ENCODE results near the gene FLYWCH1.

The FLYWCH1 gene

DNA sequence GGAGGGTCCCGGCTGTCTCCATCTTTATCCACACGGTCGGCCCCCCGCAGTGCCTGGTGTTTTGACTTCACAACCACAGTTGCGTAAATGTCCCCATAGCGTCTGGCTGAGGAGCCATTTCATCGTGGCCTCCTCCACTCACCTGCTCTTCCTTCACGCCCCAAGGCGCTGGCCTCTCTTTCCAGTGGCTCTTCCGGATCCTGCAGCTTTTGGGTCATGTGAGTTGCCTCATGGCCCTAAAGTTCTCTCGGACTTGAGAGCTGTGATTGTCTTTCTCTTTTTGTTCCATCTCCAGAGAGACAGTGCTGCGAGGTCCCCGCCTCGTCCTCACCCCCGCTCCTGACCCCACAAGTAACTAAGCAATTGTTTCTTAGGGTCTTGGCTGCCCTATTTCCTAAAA is 22.7 kb downstream of the FLYWCH1 start:
- Histone ChIP-seq H3K4me3 (ENCODE audit: low read length, poor library complexity, severe bottlenecking) (no peak overlapping the region), H3K9me2 (replicated peaks; ENCODE audit: low read depth, low read length) (no peaks in the 10 kb centered on the region), H3K4me2 (ENCODE audit: low read depth, low read length, poor library complexity, severe bottlenecking) (no peak overlapping the region), H2AFZ (ENCODE audit: low read length) (no peak overlapping the region), H3K27me3 (ENCODE audit: insufficient read depth, low read length, poor library complexity, severe bottlenecking) (no peaks in the 10 kb centered on the region), H3K9ac (ENCODE audit: low read depth, low read length, poor library complexity, severe bottlenecking) (no peak overlapping the region), H3F3A (ENCODE audit: low read depth) (no peaks in the 10 kb centered on the region), H3K4me1 (ENCODE audit: insufficient read depth, low read length, poor library complexity, severe bottlenecking) (no peaks in the 10 kb centered on the region), H3K36me3 (ENCODE audit: insufficient read depth, low read length) (no peaks in the 10 kb centered on the region), H4K20me1 (ENCODE audit: insufficient read depth, low read length, poor library complexity, severe bottlenecking) (no peaks in the 10 kb centered on the region), H3K9me3 (ENCODE audit: insufficient read depth, low read depth, low read length) (no peaks in the 10 kb centered on the region), H3K79me2 (ENCODE audit: insufficient read depth, low read length) (no peaks in the 10 kb centered on the region)
- TF ChIP-seq EZH2phosphoT487 (IDR thresholded peaks at IDR 0.05; ENCODE audit: borderline replicate concordance) = no peak
- TF ChIP-seq, protein P1, sequence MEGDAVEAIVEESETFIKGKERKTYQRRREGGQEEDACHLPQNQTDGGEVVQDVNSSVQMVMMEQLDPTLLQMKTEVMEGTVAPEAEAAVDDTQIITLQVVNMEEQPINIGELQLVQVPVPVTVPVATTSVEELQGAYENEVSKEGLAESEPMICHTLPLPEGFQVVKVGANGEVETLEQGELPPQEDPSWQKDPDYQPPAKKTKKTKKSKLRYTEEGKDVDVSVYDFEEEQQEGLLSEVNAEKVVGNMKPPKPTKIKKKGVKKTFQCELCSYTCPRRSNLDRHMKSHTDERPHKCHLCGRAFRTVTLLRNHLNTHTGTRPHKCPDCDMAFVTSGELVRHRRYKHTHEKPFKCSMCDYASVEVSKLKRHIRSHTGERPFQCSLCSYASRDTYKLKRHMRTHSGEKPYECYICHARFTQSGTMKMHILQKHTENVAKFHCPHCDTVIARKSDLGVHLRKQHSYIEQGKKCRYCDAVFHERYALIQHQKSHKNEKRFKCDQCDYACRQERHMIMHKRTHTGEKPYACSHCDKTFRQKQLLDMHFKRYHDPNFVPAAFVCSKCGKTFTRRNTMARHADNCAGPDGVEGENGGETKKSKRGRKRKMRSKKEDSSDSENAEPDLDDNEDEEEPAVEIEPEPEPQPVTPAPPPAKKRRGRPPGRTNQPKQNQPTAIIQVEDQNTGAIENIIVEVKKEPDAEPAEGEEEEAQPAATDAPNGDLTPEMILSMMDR (conservative IDR thresholded peaks at IDR 0.05; ENCODE audit: low read length) = no peak

DNA sequence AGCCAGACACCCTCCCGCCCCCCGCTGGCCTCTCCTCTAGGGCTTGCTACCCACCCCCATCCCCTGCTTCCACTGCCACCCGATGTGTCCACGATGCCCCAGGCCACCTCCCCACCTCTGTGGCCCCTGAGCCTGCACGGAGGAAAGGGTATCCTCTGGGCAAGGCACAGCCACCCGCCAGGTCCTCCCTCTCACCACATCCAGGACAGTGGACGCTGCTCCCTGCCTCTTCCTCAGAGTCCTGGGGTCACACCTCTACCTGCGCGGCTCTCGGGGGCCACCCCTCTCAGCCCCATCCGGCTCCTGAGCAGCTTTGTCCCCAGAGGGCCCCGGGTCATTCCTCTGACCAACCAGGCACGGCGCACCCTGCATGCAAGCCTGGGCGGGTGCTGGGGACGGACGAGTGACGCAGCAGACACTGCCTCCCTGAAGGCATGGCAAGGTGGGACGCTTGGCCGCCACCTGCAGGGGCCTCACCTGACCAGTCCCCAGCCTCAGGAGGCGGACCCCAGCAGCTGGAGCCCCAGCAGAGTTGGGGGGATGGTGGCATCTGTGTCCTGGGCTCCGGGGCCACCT is 24.8 kb downstream of the FLYWCH1 start:
- H3K9me3 ChIP-seq (ENCODE audit: insufficient read depth, low read depth, low read length) = no peaks in the 10 kb centered on the region
- no peak overlapping the region for H2AFZ ChIP-seq (ENCODE audit: low read length)
- no peaks in the 10 kb centered on the region for H3K4me1 ChIP-seq (ENCODE audit: insufficient read depth, low read length, poor library complexity, severe bottlenecking)
- no peak overlapping the region for H3K9ac ChIP-seq (ENCODE audit: low read depth, low read length, poor library complexity, severe bottlenecking)
- no peak for TF ChIP-seq EZH2phosphoT487 (IDR thresholded peaks at IDR 0.05; ENCODE audit: borderline replicate concordance)
- TF ChIP-seq, protein P1 (conservative IDR thresholded peaks at IDR 0.05; ENCODE audit: low read length) = no peak
- no peaks in the 10 kb centered on the region for H3K27me3 ChIP-seq (ENCODE audit: insufficient read depth, low read length, poor library complexity, severe bottlenecking)
- H3F3A ChIP-seq (ENCODE audit: low read depth) = no peaks in the 10 kb centered on the region
- H3K4me2 ChIP-seq (ENCODE audit: low read depth, low read length, poor library complexity, severe bottlenecking) = no peak overlapping the region
- H3K36me3 ChIP-seq (ENCODE audit: insufficient read depth, low read length) = peaks cover 9% of the 10 kb centered on the region; the same call in 1 of the 2 replicates
- no peaks in the 10 kb centered on the region for H4K20me1 ChIP-seq (ENCODE audit: insufficient read depth, low read length, poor library complexity, severe bottlenecking)
- no peaks in the 10 kb centered on the region for H3K9me2 ChIP-seq (replicated peaks; ENCODE audit: low read depth, low read length)
- no peak overlapping the region for H3K4me3 ChIP-seq (ENCODE audit: low read length, poor library complexity, severe bottlenecking)
- no peaks in the 10 kb centered on the region for H3K79me2 ChIP-seq (ENCODE audit: insufficient read depth, low read length)

DNA sequence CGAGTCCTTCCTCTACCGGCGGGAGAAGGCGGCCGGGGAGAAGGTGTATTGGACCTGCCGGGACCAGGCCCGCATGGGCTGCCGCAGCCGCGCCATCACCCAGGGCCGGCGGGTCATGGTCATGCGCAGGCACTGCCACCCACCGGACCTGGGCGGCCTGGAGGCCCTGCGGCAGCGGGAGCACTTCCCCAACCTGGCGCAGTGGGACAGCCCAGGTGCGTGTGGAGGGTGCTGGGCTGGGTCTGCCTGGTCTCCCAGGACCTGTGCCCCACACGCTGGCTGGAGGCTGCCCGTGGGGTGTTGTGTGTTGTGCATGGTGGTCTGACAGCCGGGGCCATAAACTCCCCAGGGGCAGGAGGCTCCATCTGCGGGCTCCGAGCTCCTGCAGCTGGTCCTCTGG is 25.4 kb downstream of the FLYWCH1 start:
- Histone ChIP-seq H3K9ac (ENCODE audit: low read depth, low read length, poor library complexity, severe bottlenecking) (no peak overlapping the region), H3K36me3 (ENCODE audit: insufficient read depth, low read length) (peaks cover 9% of the 10 kb centered on the region; the same call in 1 of the 2 replicates), H3K4me1 (ENCODE audit: insufficient read depth, low read length, poor library complexity, severe bottlenecking) (no peaks in the 10 kb centered on the region), H4K20me1 (ENCODE audit: insufficient read depth, low read length, poor library complexity, severe bottlenecking) (no peaks in the 10 kb centered on the region), H3K4me2 (ENCODE audit: low read depth, low read length, poor library complexity, severe bottlenecking) (no peak overlapping the region), H3K79me2 (ENCODE audit: insufficient read depth, low read length) (no peaks in the 10 kb centered on the region), H3F3A (ENCODE audit: low read depth) (no peaks in the 10 kb centered on the region), H3K9me3 (ENCODE audit: insufficient read depth, low read depth, low read length) (no peaks in the 10 kb centered on the region), H3K9me2 (replicated peaks; ENCODE audit: low read depth, low read length) (no peaks in the 10 kb centered on the region), H3K4me3 (ENCODE audit: low read length, poor library complexity, severe bottlenecking) (no peak overlapping the region), H3K27me3 (ENCODE audit: insufficient read depth, low read length, poor library complexity, severe bottlenecking) (no peaks in the 10 kb centered on the region), H2AFZ (ENCODE audit: low read length) (no peak overlapping the region)
- TF ChIP-seq EZH2phosphoT487 (IDR thresholded peaks at IDR 0.05; ENCODE audit: borderline replicate concordance) = no peak
- TF ChIP-seq, protein P1 (conservative IDR thresholded peaks at IDR 0.05; ENCODE audit: low read length) = no peak

All from Loucy (cell line).